ENCODE data around the gene MAPK10. TPM values are rescaled to one million over a fixed set of nuclear protein-coding genes. Genes with fewer than 3 reads are reported as not detected.

Gene MAPK10
- polyA plus RNA-seq, 2 donors = 1.4 to 1.5 TPM

- Histone ChIP-seq H3K4me1 (ENCODE audit: control insufficient read depth in 2 of 2, insufficient read depth in 2 of 2, low read length in 1 of 2) (no peaks in the 10 kb centered on the region), H3K9me3 (ENCODE audit: control insufficient read depth in 2 of 2, insufficient read depth in 1 of 2, low read depth in 1 of 2, low read length in 1 of 2) (no peaks in the 10 kb centered on the region), H3K27ac (ENCODE audit: low read depth in 2 of 2, low read length in 1 of 2) (no peak overlapping the region), H3K27me3 (ENCODE audit: control insufficient read depth in 1 of 2, insufficient read depth in 2 of 2, low read length in 2 of 2) (no peaks in the 10 kb centered on the region), H3K4me3 (ENCODE audit: low read depth in 1 of 2, low read length in 2 of 2) (no peak overlapping the region), H3K36me3 (ENCODE audit: control insufficient read depth in 2 of 2, insufficient read depth in 2 of 2, low read length in 1 of 2) (no peaks in the 10 kb centered on the region)
These were observed 353.8 kb downstream of the MAPK10 start for GRCh38 chr4:86006057-86006456.

- Histone ChIP-seq H3K36me3 (ENCODE audit: control insufficient read depth in 2 of 2, insufficient read depth in 2 of 2, low read length in 1 of 2) (no peaks in the 10 kb centered on the region), H3K27ac (ENCODE audit: low read depth in 2 of 2, low read length in 1 of 2) (no peak overlapping the region), H3K27me3 (ENCODE audit: control insufficient read depth in 1 of 2, insufficient read depth in 2 of 2, low read length in 2 of 2) (no peaks in the 10 kb centered on the region), H3K4me1 (ENCODE audit: control insufficient read depth in 2 of 2, insufficient read depth in 2 of 2, low read length in 1 of 2) (no peaks in the 10 kb centered on the region), H3K9me3 (ENCODE audit: control insufficient read depth in 2 of 2, insufficient read depth in 1 of 2, low read depth in 1 of 2, low read length in 1 of 2) (no peaks in the 10 kb centered on the region), H3K4me3 (ENCODE audit: low read depth in 1 of 2, low read length in 2 of 2) (no peak overlapping the region)
- whole genome bisulfite sequencing, 2 donors = 74 to 87% methylated on average over 2 of the region's 2 CpGs
These were observed 355.8 kb downstream of the MAPK10 start for GRCh38 chr4:86004030-86004429.

DNA sequence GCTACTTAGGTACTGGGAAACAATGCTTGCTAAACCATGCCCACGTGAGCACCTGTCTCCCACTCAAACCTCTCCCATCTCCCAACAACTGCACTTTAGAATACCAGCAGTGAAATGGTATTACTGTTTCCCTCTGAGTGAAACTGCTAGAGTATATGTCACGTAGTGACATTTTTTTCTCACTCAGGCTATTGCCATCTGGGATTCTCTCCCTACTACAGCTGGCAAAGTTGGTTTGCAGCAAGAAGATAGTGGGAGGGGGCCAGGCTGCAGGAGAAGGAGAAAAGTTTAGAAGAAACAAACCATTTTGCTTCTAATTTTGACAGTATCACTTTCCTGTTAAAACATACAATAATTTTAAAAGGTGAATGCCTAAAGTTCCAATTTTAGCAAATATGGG is 358.3 kb downstream of the MAPK10 start:
- Histone ChIP-seq H3K27me3 (ENCODE audit: control insufficient read depth in 1 of 2, insufficient read depth in 2 of 2, low read length in 2 of 2) (no peaks in the 10 kb centered on the region), H3K9me3 (ENCODE audit: control insufficient read depth in 2 of 2, insufficient read depth in 1 of 2, low read depth in 1 of 2, low read length in 1 of 2) (no peaks in the 10 kb centered on the region), H3K36me3 (ENCODE audit: control insufficient read depth in 2 of 2, insufficient read depth in 2 of 2, low read length in 1 of 2) (no peaks in the 10 kb centered on the region), H3K4me1 (ENCODE audit: control insufficient read depth in 2 of 2, insufficient read depth in 2 of 2, low read length in 1 of 2) (no peaks in the 10 kb centered on the region), H3K27ac (ENCODE audit: low read depth in 2 of 2, low read length in 1 of 2) (no peak overlapping the region), H3K4me3 (ENCODE audit: low read depth in 1 of 2, low read length in 2 of 2) (no peak overlapping the region)
- WGBS, 2 donors = 84 to 89% methylated on average over 2 of the region's 2 CpGs

DNA sequence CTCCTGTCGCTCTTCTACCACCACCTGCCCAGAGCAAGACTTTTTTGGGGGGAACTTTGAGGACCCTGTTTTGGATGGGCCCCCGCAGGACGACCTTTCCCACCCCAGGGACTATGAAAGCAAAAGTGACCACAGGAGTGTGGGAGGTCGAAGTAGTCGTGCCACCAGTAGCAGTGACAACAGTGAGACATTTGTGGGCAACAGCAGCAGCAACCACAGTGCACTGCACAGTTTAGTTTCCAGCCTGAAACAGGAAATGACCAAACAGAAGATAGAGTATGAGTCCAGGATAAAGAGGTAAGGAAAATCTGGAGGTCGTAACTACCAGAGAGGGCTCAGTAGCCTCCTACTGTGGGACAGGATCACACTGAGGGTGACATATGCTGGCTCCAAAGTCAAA is 364.5 kb downstream of the MAPK10 start:
- H3K9me3 ChIP-seq (ENCODE audit: control insufficient read depth in 2 of 2, insufficient read depth in 1 of 2, low read depth in 1 of 2, low read length in 1 of 2) = no peaks in the 10 kb centered on the region
- WGBS, 2 donors = 76 to 90% methylated on average over 6 of the region's 6 CpGs
- no peak overlapping the region for H3K4me3 ChIP-seq (ENCODE audit: low read depth in 1 of 2, low read length in 2 of 2)
- H3K4me1 ChIP-seq (ENCODE audit: control insufficient read depth in 2 of 2, insufficient read depth in 2 of 2, low read length in 1 of 2) = no peaks in the 10 kb centered on the region
- H3K27me3 ChIP-seq (ENCODE audit: control insufficient read depth in 1 of 2, insufficient read depth in 2 of 2, low read length in 2 of 2) = no peaks in the 10 kb centered on the region
- H3K27ac ChIP-seq (ENCODE audit: low read depth in 2 of 2, low read length in 1 of 2) = no peak overlapping the region
- peaks cover 0 to 3% of the 10 kb centered on the region in 2 donors for H3K36me3 ChIP-seq (ENCODE audit: control insufficient read depth in 2 of 2, insufficient read depth in 2 of 2, low read length in 1 of 2)

- H3K9me3 ChIP-seq (ENCODE audit: control insufficient read depth in 2 of 2, insufficient read depth in 1 of 2, low read depth in 1 of 2, low read length in 1 of 2) = no peaks in the 10 kb centered on the region
- no peaks in the 10 kb centered on the region for H3K4me1 ChIP-seq (ENCODE audit: control insufficient read depth in 2 of 2, insufficient read depth in 2 of 2, low read length in 1 of 2)
- H3K27ac ChIP-seq (ENCODE audit: low read depth in 2 of 2, low read length in 1 of 2) = no peak overlapping the region
- H3K27me3 ChIP-seq (ENCODE audit: control insufficient read depth in 1 of 2, insufficient read depth in 2 of 2, low read length in 2 of 2) = no peaks in the 10 kb centered on the region
- peaks cover 0 to 3% of the 10 kb centered on the region in 2 donors for H3K36me3 ChIP-seq (ENCODE audit: control insufficient read depth in 2 of 2, insufficient read depth in 2 of 2, low read length in 1 of 2)
- H3K4me3 ChIP-seq (ENCODE audit: low read depth in 1 of 2, low read length in 2 of 2) = no peak overlapping the region
These were observed 365.3 kb downstream of the MAPK10 start for GRCh38 chr4:85994576-85994975.

DNA sequence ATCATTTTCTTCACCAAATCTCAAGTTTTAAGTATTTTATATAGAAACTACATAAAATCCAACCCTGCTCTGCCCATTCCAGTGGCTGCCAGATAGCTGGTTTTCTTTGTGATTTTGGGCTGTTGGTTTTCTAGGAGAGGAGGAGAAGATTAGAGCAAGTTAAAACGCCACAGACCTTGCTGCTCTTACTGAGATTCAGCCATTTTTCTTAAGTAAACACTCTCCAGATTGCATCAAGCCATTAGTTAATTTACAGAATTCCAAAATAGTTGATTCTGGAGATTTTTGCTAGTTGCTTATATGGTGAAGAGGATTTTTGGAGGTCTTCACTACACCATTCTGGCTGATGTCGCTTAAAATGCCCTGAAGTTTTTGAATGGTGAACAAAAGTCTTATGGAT is 366.2 kb downstream of the MAPK10 start:
- no peaks in the 10 kb centered on the region for H3K4me1 ChIP-seq (ENCODE audit: control insufficient read depth in 2 of 2, insufficient read depth in 2 of 2, low read length in 1 of 2)
- WGBS, 2 donors = 84 to 85% methylated on average over 2 of the region's 2 CpGs
- no peaks in the 10 kb centered on the region for H3K9me3 ChIP-seq (ENCODE audit: control insufficient read depth in 2 of 2, insufficient read depth in 1 of 2, low read depth in 1 of 2, low read length in 1 of 2)
- no peaks in the 10 kb centered on the region for H3K27me3 ChIP-seq (ENCODE audit: control insufficient read depth in 1 of 2, insufficient read depth in 2 of 2, low read length in 2 of 2)
- peaks cover 0 to 3% of the 10 kb centered on the region in 2 donors for H3K36me3 ChIP-seq (ENCODE audit: control insufficient read depth in 2 of 2, insufficient read depth in 2 of 2, low read length in 1 of 2)
- no peak overlapping the region for H3K27ac ChIP-seq (ENCODE audit: low read depth in 2 of 2, low read length in 1 of 2)
- no peak overlapping the region for H3K4me3 ChIP-seq (ENCODE audit: low read depth in 1 of 2, low read length in 2 of 2)

- Histone ChIP-seq H3K36me3 (ENCODE audit: control insufficient read depth in 2 of 2, insufficient read depth in 2 of 2, low read length in 1 of 2) (no peaks in the 10 kb centered on the region), H3K27me3 (ENCODE audit: control insufficient read depth in 1 of 2, insufficient read depth in 2 of 2, low read length in 2 of 2) (no peaks in the 10 kb centered on the region), H3K27ac (ENCODE audit: low read depth in 2 of 2, low read length in 1 of 2) (no peak overlapping the region), H3K9me3 (ENCODE audit: control insufficient read depth in 2 of 2, insufficient read depth in 1 of 2, low read depth in 1 of 2, low read length in 1 of 2) (no peaks in the 10 kb centered on the region), H3K4me1 (ENCODE audit: control insufficient read depth in 2 of 2, insufficient read depth in 2 of 2, low read length in 1 of 2) (no peaks in the 10 kb centered on the region), H3K4me3 (ENCODE audit: low read depth in 1 of 2, low read length in 2 of 2) (no peak overlapping the region)
- 92 to 100% methylated on average over 1 of the region's 1 CpG for WGBS, 2 donors
These were observed 373.6 kb downstream of the MAPK10 start for GRCh38 chr4:85986266-85986665.

DNA sequence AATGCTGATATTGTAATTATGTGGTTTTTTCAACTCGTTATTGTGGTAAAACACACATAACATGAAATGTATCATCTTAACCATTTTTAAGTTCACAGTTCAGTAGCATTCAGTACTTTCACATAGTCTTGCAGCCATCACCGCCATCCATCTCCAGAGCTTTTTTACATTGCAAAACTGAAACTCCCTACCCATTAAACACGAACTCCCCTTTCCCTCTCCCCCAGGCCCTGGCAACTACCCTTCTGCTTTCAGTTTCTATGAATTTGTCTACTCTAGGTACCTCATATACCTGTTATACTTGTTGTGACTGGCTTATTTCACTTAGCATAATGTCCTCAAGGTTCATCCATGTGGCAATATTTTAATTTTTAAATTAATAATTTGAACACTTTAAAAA is 380.6 kb downstream of the MAPK10 start:
- WGBS, 2 donors = 62 to 69% methylated on average over 3 of the region's 3 CpGs
- Histone ChIP-seq H3K4me1 (ENCODE audit: control insufficient read depth in 2 of 2, insufficient read depth in 2 of 2, low read length in 1 of 2) (no peaks in the 10 kb centered on the region), H3K4me3 (ENCODE audit: low read depth in 1 of 2, low read length in 2 of 2) (no peak overlapping the region), H3K27ac (ENCODE audit: low read depth in 2 of 2, low read length in 1 of 2) (no peak overlapping the region), H3K27me3 (ENCODE audit: control insufficient read depth in 1 of 2, insufficient read depth in 2 of 2, low read length in 2 of 2) (no peaks in the 10 kb centered on the region), H3K9me3 (ENCODE audit: control insufficient read depth in 2 of 2, insufficient read depth in 1 of 2, low read depth in 1 of 2, low read length in 1 of 2) (no peaks in the 10 kb centered on the region), H3K36me3 (ENCODE audit: control insufficient read depth in 2 of 2, insufficient read depth in 2 of 2, low read length in 1 of 2) (no peaks in the 10 kb centered on the region)

DNA sequence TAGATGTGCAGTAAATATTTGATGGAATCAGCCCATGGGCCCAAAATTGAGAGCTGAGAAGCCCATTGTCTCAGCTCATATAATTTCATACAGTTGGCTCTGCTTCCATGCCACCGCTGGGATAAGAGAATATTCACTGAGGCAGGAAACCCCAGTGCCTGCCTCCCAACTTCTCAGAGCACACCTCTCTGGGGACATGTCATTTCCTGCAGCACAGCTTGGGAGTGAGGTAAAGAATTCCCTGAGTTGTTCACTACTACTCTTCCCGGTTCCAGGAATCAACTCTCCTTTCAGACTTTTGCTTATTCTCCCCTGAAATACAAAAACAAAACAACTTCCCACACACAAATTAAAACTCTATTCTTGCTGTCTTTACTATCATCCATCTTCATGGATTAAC is 389.3 kb downstream of the MAPK10 start:
- H3K4me1 ChIP-seq (ENCODE audit: control insufficient read depth in 2 of 2, insufficient read depth in 2 of 2, low read length in 1 of 2) = no peaks in the 10 kb centered on the region
- 57 to 76% methylated on average over 2 of the region's 2 CpGs for WGBS, 2 donors
- H3K36me3 ChIP-seq (ENCODE audit: control insufficient read depth in 2 of 2, insufficient read depth in 2 of 2, low read length in 1 of 2) = no peaks in the 10 kb centered on the region
- no peaks in the 10 kb centered on the region for H3K9me3 ChIP-seq (ENCODE audit: control insufficient read depth in 2 of 2, insufficient read depth in 1 of 2, low read depth in 1 of 2, low read length in 1 of 2)
- H3K4me3 ChIP-seq (ENCODE audit: low read depth in 1 of 2, low read length in 2 of 2) = no peak overlapping the region
- H3K27ac ChIP-seq (ENCODE audit: low read depth in 2 of 2, low read length in 1 of 2) = no peak overlapping the region
- no peaks in the 10 kb centered on the region for H3K27me3 ChIP-seq (ENCODE audit: control insufficient read depth in 1 of 2, insufficient read depth in 2 of 2, low read length in 2 of 2)

DNA sequence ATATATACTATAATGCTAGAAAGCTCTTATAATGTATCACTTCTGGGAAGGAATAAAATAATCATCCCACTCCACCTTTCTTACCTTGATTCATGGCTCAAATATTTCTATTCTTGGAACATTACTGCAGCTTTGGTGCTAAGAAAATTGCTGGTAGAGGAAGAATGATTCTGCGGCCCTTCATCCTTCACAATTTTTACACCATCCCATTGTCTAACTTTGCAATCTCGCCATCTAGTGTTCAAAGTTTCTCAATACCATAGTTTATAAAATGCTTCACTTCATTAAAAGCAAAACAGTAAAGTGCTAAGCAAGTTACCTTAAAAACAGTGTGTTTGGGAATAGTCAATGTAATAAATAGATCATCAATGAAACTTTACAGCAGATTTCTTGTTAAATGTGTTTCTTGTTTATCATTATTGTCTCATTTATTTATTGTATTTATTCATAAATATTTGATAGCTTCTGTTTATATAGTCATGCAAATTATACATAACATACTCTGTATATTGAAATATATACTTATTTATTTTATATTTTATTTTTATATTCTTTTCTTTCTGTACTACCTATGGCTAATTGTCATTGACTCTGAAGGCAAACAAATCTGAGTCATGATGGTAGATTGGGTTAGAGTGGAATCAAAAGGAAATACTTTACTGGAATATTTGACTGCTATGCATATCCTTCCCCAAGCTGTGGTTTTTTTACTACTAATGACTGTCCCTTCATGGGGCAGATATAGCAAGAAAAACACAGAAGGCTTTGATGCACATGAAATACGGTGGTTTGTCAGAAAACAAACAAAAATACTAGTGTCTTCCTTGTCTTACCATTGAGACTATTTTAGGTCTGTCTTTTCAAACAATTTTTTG is 390.7 kb downstream of the MAPK10 start:
- Histone ChIP-seq H3K9me3 (ENCODE audit: control insufficient read depth in 2 of 2, insufficient read depth in 1 of 2, low read depth in 1 of 2, low read length in 1 of 2) (no peaks in the 10 kb centered on the region), H3K27me3 (ENCODE audit: control insufficient read depth in 1 of 2, insufficient read depth in 2 of 2, low read length in 2 of 2) (no peaks in the 10 kb centered on the region), H3K4me1 (ENCODE audit: control insufficient read depth in 2 of 2, insufficient read depth in 2 of 2, low read length in 1 of 2) (no peaks in the 10 kb centered on the region), H3K27ac (ENCODE audit: low read depth in 2 of 2, low read length in 1 of 2) (no peak overlapping the region), H3K36me3 (ENCODE audit: control insufficient read depth in 2 of 2, insufficient read depth in 2 of 2, low read length in 1 of 2) (no peaks in the 10 kb centered on the region), H3K4me3 (ENCODE audit: low read depth in 1 of 2, low read length in 2 of 2) (no peak overlapping the region)
- WGBS, 2 donors = 38 to 41% methylated on average over 3 of the region's 3 CpGs
